HG02588 (cell line): ENCODE data around the gene KMT2B.

Experiments used
- ATAC-seq: cut with Tn5 transposase; IDR thresholded peaks from one replicate; pipeline ENCODE4 v1.9.1; 2021; ENCODE audit warnings: mild to moderate bottlenecking, moderate library complexity; ENCODE audit not compliant: unreplicated experiment

KMT2B gene

GRCh38 chr19:35727053-35727955 lies 9.5 kb downstream of the KMT2B start:
- ATAC-seq, result no peak

- ATAC-seq, result no peak
Measured at GRCh38 chr19:35727956-35728706, 10.3 kb downstream of the KMT2B start.

- ATAC-seq, result no peak
Measured at GRCh38 chr19:35729021-35729420, 11.2 kb downstream of the KMT2B start.

- ATAC-seq, result no peak
Measured at GRCh38 chr19:35729763-35730162, 12.0 kb downstream of the KMT2B start.

- no peak for ATAC-seq
Measured at GRCh38 chr19:35730326-35730725, 12.5 kb downstream of the KMT2B start.

- ATAC-seq, result no peak
Measured at GRCh38 chr19:35731353-35731752, 13.6 kb downstream of the KMT2B start.

GRCh38 chr19:35731779-35732405 lies 14.1 kb downstream of the KMT2B start:
- ATAC-seq, result no peak

- no peak for ATAC-seq
Measured at GRCh38 chr19:35732540-35733179, 14.9 kb downstream of the KMT2B start.

GRCh38 chr19:35733180-35734125 lies 15.7 kb downstream of the KMT2B start:
- no peak for ATAC-seq

GRCh38 chr19:35734273-35734672 lies 16.5 kb downstream of the KMT2B start:
- ATAC-seq, result no peak

- ATAC-seq, result no peak
Measured at GRCh38 chr19:35734889-35735288, 17.1 kb downstream of the KMT2B start.

- no peak for ATAC-seq
Measured at GRCh38 chr19:35736913-35737886, 19.4 kb downstream of the KMT2B start.

GRCh38 chr19:35738021-35738886 lies 20.5 kb downstream of the KMT2B start:
- ATAC-seq, result no peak

- no peak for ATAC-seq
Measured at GRCh38 chr19:35738887-35739229, 21.1 kb downstream of the KMT2B start.

GRCh38 chr19:35739275-35740107 lies 21.7 kb downstream of the KMT2B start:
- ATAC-seq, result no peak

GRCh38 chr19:35740108-35740422 lies 22.3 kb downstream of the KMT2B start:
- no peak for ATAC-seq
